ENCODE measurements around the gene ABCC3.

Gene ABCC3

GRCh38 chr17:50685691-50686493, 51.2 kb downstream of the ABCC3 start:
- DNase-seq = no peak

GRCh38 chr17:50686494-50687199, 52.0 kb downstream of the ABCC3 start:
- no peak for DNase-seq

DNA sequence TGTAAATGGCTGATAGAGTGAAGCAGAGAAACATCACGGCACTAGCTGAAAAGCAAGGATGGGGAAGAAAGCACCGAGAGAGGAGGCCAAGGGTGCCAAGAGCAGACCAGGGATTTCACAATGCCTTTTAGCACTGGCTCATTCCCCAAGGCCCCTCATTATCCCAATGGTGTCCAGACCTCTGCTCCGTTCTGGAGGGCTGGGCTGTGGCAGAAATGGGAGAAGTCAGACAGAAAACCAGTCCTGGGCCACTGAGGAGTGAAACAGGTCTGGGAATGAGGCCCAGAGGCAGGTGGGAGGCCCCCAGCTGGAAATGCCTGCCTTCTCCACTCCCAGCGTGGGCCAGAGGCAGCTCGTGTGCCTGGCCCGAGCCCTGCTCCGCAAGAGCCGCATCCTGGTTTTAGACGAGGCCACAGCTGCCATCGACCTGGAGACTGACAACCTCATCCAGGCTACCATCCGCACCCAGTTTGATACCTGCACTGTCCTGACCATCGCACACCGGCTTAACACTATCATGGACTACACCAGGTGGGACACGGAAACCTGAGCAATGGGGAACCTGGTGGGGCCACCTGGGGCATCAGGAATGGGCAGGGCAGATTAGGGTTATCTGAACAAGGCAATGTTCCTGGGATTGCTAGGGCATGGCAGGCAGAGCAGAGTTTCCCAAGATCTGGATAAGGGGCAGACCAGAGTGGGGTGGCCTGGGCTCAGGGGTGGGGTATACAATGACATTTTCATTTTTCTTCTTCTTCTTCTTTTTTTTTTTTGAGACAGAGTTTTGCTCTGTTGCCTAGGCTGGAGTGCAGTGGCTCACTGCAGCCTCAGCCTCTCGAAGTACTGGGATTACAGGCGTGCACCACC, 52.8 kb downstream of the ABCC3 start:
- no peak for DNase-seq

GRCh38 chr17:50688245-50688644, 53.6 kb downstream of the ABCC3 start:
- no peak for DNase-seq

GRCh38 chr17:50689251-50689650, 54.6 kb downstream of the ABCC3 start:
- no peak for DNase-seq

- no peak for DNase-seq
Measured at GRCh38 chr17:50689956-50690886, 55.5 kb downstream of the ABCC3 start.

- no peak for DNase-seq
Measured at GRCh38 chr17:50690887-50691549, 56.3 kb downstream of the ABCC3 start.

DNA sequence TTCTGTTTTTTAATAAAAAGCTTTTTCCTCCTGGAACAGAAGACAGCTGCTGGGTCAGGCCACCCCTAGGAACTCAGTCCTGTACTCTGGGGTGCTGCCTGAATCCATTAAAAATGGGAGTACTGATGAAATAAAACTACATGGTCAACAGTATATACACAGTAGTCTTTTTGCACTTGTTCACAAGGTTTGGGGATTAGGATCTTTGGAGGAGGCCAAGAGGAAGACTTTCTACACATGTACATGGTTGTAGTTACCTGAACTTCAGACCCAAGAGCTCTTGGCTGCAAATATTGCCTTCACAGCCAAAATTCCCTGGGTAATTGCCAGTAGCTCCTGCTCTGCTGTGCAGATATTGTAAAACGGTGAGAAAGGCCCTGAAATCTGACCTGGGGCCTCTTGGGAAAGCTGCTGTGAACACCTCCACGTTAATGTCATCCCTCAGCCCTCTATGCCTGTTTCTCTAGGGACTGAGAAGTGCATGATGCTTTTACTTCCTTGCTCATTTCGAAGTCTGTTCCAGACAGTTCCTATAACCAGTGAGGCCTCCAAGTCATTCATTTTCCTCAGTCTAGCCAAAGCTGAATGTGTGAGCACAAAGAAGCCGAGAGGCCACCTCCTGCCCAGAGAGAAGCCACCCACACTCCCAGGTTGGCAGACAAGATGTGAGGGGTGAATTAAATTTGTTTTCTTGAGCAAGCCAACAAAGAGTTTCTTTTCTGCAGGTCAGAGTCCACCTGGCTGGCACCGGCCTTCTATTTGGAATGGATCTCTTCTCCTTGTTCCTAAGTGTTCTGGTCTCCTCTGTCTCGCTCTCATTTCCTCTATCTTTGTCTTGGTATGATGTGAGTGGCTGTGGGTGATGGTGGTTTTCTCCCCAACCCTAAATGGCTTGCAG, 57.1 kb downstream of the ABCC3 start:
- no peak for DNase-seq

DNA sequence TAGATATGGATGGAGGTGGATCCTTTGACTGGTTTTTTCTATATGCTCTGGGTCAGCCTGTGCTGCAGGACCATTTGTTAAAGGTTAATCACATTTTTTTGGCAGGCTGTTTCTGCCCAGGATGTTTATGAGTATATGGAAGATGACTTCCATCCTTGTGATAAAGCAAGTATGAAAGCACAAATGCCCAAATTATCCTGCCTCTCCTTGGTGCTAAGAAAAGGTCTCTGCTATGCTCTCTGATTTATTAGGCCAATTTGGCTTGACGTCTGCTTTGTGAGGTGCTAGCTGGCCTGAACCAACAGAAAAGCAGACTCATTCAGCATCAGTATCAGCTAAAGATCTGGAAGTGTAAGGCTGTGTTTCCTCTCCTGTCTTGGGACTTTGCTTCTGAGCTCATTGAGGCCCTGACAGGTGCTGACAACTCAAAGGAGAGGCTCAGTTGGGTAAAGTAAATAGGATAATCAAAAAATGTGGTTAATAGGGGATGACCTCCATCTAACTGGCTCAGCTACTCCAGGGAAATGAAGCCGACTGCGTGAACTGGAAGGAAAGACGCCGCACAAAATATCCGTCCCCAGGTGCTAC, 57.9 kb downstream of the ABCC3 start:
- DNase-seq = no peak

DNA sequence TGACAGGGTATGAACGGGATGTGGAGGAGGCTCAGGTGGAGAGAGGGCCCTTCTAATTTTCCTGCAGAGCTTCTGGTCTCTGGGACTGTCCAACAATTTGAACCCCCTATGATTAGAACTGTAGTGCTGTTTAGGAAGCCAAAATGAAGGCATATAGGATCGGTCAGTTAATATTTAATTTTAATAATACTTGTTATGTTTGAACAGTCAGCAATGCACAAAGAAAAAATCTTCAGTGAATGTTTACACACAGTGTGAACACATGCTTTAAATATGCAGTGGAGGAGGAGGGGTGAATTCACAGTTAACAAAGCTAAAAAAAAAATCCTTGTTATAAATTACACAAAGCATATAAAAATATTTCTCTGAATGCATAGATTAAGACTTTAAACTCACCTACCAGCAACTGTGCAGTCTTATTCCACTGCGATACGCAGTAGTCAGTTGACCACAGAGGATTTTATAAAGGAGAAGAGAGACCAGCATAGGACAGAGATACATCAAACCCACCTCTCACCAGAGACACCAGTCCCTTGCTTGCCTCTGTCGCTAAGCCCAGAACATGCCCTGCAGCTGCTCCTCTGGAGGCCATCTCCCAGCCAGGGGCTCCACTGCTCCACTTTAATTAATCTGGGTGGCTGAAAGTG, 58.5 kb downstream of the ABCC3 start:
- no peak for DNase-seq

DNA sequence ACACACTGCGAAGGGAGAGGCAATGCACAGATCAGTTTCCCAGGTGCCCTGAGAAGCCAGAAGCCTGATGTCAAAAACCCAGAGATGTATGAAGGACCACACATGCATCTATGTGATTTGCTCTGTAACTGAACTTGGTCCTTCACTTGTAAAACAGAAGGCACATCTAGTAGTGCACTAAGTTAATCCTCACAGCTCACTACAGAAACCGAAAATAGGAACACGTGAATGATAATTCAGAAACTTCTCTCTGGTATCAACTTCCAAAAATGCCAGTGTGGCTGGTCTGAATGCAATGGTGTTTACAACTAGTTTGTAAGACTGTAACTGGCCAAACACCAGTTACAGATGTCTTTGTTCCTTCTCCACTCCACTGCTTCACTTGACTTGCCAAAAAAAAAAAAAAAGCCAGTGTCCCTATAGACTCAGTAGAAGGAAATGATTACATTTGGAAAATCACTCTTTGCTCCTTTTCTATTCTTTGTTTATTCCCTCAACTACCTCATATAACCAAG, 61.7 kb downstream of the ABCC3 start:
- no peak for DNase-seq

- DNase-seq = no peak
Measured at GRCh38 chr17:50697062-50697461, 62.4 kb downstream of the ABCC3 start.

DNA sequence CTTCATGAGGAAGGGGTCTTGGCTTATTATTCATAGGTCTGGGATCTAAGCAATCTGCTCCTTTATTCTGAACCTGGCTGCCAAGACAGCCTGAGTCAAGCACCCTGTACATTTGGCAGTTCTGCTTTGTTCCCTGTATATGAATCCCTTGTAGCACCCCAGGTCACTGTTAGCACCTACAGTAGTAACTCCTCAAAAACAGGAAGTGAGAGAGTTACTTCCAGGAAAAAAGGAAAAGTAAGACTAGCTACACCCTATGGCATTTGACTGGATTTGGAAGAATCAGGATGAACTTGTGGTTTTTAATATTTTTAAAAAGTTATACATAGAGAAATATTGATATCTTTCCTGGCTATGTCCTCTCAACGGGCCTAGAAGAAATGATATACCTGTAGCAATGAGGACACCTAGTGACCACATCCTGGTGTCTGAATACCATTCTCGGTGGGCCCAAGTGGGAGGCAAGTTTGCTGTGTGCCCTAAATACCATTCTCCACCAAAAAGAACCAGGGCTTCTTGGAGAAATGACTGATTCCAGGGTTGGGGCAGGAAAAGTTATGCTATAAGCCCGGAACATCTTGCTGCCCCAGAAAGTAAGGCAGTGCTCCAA, 63.1 kb downstream of the ABCC3 start:
- no peak for DNase-seq

- DNase-seq = no peak
Measured at GRCh38 chr17:50699410-50699809, 64.7 kb downstream of the ABCC3 start.

DNA sequence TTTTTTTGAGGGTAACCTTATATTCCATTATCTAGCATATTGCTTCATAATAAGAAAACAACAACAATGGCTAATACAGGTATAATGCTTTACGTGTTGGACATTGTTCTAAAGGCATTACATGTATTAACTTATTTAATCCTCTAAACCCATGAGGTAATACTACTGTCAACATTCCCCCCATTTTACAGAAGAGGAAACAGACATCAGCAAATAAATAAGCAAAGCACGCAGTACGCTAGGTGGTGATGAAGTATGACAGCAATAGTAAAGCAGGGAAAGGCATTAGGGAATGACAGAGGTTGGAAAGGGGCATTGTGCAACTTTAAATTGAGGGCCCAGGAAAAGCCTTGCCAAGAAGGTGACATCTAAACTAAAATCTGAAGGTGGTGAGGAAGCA, 68.5 kb downstream of the ABCC3 start:
- DNase-seq = no peak

GRCh38 chr17:50707289-50708049, 72.8 kb downstream of the ABCC3 start, which contains the start of gene ANKRD40:
TSS of gene ANKRD40 (minus strand) at chr17:50707914. CDS start at chr17:50707654, 260 bp downstream.
- DNase-seq = peak; percentile 89

- DNase-seq = no peak
Measured at GRCh38 chr17:50708050-50709000, 73.6 kb downstream of the ABCC3 start.
